ENCODE data around the gene TEX35.

Gene TEX35

GRCh38 chr1:178528228-178528952 lies 15.5 kb downstream of the TEX35 start:
- TF ChIP-seq CTCF (IDR thresholded peaks at IDR 0.05; ENCODE audit: low read length) (no peak), EZH2 (optimal IDR thresholded peaks at IDR 0.05; ENCODE audit: low read depth, low read length) (no peak), EZH2phosphoT487 (IDR thresholded peaks at IDR 0.05; ENCODE audit: low read length) (no peak)
- no peaks in the 10 kb centered on the region for H4K20me1 ChIP-seq (ENCODE audit: insufficient read depth, low read length)
- H3K27ac ChIP-seq (ENCODE audit: low read length) = no peak overlapping the region
- H3K27me3 ChIP-seq (replicated peaks; ENCODE audit: insufficient read depth, low read length) = no peaks in the 10 kb centered on the region
- no peak overlapping the region for H2AFZ ChIP-seq (ENCODE audit: low read length)
- 0 out of 2 replicates have a peak, but pooled peaks cover 3% of the 10 kb centered on the region for H3K4me1 ChIP-seq (ENCODE audit: low read length)
- no peaks in the 10 kb centered on the region for H3K36me3 ChIP-seq (replicated peaks; ENCODE audit: insufficient read depth, low read length)
- H3K4me2 ChIP-seq (ENCODE audit: low read depth, low read length) = no peak overlapping the region
- H3K79me2 ChIP-seq (ENCODE audit: low read length) = no peaks in the 10 kb centered on the region
- no peaks in the 10 kb centered on the region for H3F3A ChIP-seq (ENCODE audit: insufficient read depth, low read length)
- H3K9me2 ChIP-seq (replicated peaks; ENCODE audit: insufficient read depth, low read length) = no peaks in the 10 kb centered on the region
- H3K4me3 ChIP-seq (ENCODE audit: low read length) = no peak overlapping the region
- DNase-seq = no peak
- H3K9ac ChIP-seq (ENCODE audit: low read length) = no peak overlapping the region
- H3K9me3 ChIP-seq (replicated peaks; ENCODE audit: insufficient read depth, low read length) = no peaks in the 10 kb centered on the region

GRCh38 chr1:178528953-178529335 lies 16.0 kb downstream of the TEX35 start:
- Histone ChIP-seq H4K20me1 (ENCODE audit: insufficient read depth, low read length) (no peaks in the 10 kb centered on the region), H3K9ac (ENCODE audit: low read length) (no peak overlapping the region), H3K9me3 (replicated peaks; ENCODE audit: insufficient read depth, low read length) (no peaks in the 10 kb centered on the region), H3K79me2 (ENCODE audit: low read length) (no peaks in the 10 kb centered on the region), H3K27ac (ENCODE audit: low read length) (no peak overlapping the region), H3K9me2 (replicated peaks; ENCODE audit: insufficient read depth, low read length) (no peaks in the 10 kb centered on the region), H3K4me1 (ENCODE audit: low read length) (0 out of 2 replicates have a peak, but pooled peaks cover 3% of the 10 kb centered on the region), H3K36me3 (replicated peaks; ENCODE audit: insufficient read depth, low read length) (no peaks in the 10 kb centered on the region), H2AFZ (ENCODE audit: low read length) (no peak overlapping the region), H3K4me3 (ENCODE audit: low read length) (no peak overlapping the region), H3K4me2 (ENCODE audit: low read depth, low read length) (no peak overlapping the region), H3K27me3 (replicated peaks; ENCODE audit: insufficient read depth, low read length) (no peaks in the 10 kb centered on the region), H3F3A (ENCODE audit: insufficient read depth, low read length) (no peaks in the 10 kb centered on the region)
- no peak for DNase-seq
- TF ChIP-seq EZH2phosphoT487 (IDR thresholded peaks at IDR 0.05; ENCODE audit: low read length) (no peak), CTCF (IDR thresholded peaks at IDR 0.05; ENCODE audit: low read length) (no peak), EZH2 (optimal IDR thresholded peaks at IDR 0.05; ENCODE audit: low read depth, low read length) (no peak)

GRCh38 chr1:178529364-178530036 lies 16.6 kb downstream of the TEX35 start:
- H3K4me3 ChIP-seq (ENCODE audit: low read length) = no peak overlapping the region
- no peaks in the 10 kb centered on the region for H3K36me3 ChIP-seq (replicated peaks; ENCODE audit: insufficient read depth, low read length)
- H3F3A ChIP-seq (ENCODE audit: insufficient read depth, low read length) = no peaks in the 10 kb centered on the region
- no peaks in the 10 kb centered on the region for H3K27me3 ChIP-seq (replicated peaks; ENCODE audit: insufficient read depth, low read length)
- H3K9me2 ChIP-seq (replicated peaks; ENCODE audit: insufficient read depth, low read length) = no peaks in the 10 kb centered on the region
- H3K4me1 ChIP-seq (ENCODE audit: low read length) = 0 out of 2 replicates have a peak, but pooled peaks cover 3% of the 10 kb centered on the region
- H3K79me2 ChIP-seq (ENCODE audit: low read length) = no peaks in the 10 kb centered on the region
- no peak overlapping the region for H2AFZ ChIP-seq (ENCODE audit: low read length)
- no peak for TF ChIP-seq EZH2phosphoT487 (IDR thresholded peaks at IDR 0.05; ENCODE audit: low read length)
- no peak for TF ChIP-seq CTCF (IDR thresholded peaks at IDR 0.05; ENCODE audit: low read length)
- no peak for TF ChIP-seq EZH2 (optimal IDR thresholded peaks at IDR 0.05; ENCODE audit: low read depth, low read length)
- no peak overlapping the region for H3K27ac ChIP-seq (ENCODE audit: low read length)
- H3K9ac ChIP-seq (ENCODE audit: low read length) = no peak overlapping the region
- DNase-seq = no peak
- no peaks in the 10 kb centered on the region for H3K9me3 ChIP-seq (replicated peaks; ENCODE audit: insufficient read depth, low read length)
- H3K4me2 ChIP-seq (ENCODE audit: low read depth, low read length) = no peak overlapping the region
- H4K20me1 ChIP-seq (ENCODE audit: insufficient read depth, low read length) = no peaks in the 10 kb centered on the region
